Measurements from ENCODE around the gene CLIP1. TPM values are rescaled to one million over a fixed set of nuclear protein-coding genes. Genes with fewer than 3 reads are reported as not detected.

The CLIP1 gene
- total and polyA plus RNA-seq, 2 of the 8 experiments (the other 6 are each of a cell fraction or from before 2014, with no cell fraction given): 19.0 to 27.6 TPM

DNA sequence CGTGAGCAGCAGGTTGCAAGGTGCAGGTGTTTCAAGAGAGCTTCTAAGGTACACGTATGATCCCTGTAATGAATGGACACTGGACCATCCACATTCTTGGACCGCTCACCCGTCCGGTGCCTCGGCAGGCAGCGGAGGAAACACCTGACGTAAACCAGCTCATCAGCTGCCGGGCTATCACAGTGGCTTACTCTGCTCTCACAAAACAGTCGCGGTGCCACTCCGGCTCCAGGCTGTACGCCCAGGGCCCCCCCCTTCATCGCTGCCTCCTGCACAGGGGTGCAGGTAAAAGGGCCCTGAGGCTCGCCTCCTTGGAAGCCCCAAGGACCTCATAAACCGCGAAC is 156.6 kb downstream of the CLIP1 start:
- TF ChIP-seq BACH1 (IDR thresholded peaks at IDR 0.05; ENCODE audit: low read length): no peak
- TF ChIP-seq PHF8 (conservative IDR thresholded peaks at IDR 0.05; ENCODE audit: low read depth, low read length): no peak
- no peak for TF ChIP-seq CHD1 (IDR thresholded peaks at IDR 0.05; ENCODE audit: low read depth, low read length)
- TF ChIP-seq SAP30 (IDR thresholded peaks at IDR 0.05; ENCODE audit: insufficient read depth, insufficient replicate concordance, low read length): no peak
- no peak for TF ChIP-seq NANOG (IDR thresholded peaks at IDR 0.05; ENCODE audit: insufficient read depth, low read depth, low read length, poor library complexity, severe bottlenecking)
- TF ChIP-seq CREB1 (IDR thresholded peaks at IDR 0.05): no peak
- no peak for TF ChIP-seq JUND (IDR thresholded peaks at IDR 0.05; ENCODE audit: low read length)
- TF ChIP-seq EZH2 (IDR thresholded peaks at IDR 0.05; ENCODE audit: low read depth, low read length, severe bottlenecking): no peak
- no peak for TF ChIP-seq GABPA (IDR thresholded peaks at IDR 0.05; ENCODE audit: borderline replicate concordance, insufficient read depth, low read length)
- TF ChIP-seq CBX8 (IDR thresholded peaks at IDR 0.05; ENCODE audit: borderline replicate concordance, low read depth, low read length): no peak
- no peak for TF ChIP-seq KDM4A (IDR thresholded peaks at IDR 0.05; ENCODE audit: low read depth, low read length, severe bottlenecking)
- WGBS, 2 experiments (ENCODE audit: extremely low coverage in 1 of 2, insufficient coverage in 1 of 2, insufficient read length in 1 of 2, insufficient replicate concordance in 2 of 2, low coverage in 1 of 2, low lambda C conversion rate in 2 of 2, missing lambda C conversion rate in 1 of 2): 5% methylated on average over 16 of the region's 17 CpGs; no CpG with 5 or more reads in 1 of the 2 experiments
- H3K79me2 ChIP-seq (ENCODE audit: control insufficient read depth in 1 of 2, insufficient read depth in 2 of 2, low read length in 2 of 2): peaks cover 0 to 7% of the 10 kb centered on the region in 2 experiments; a peak in 1 of 4 replicates
- no peak overlapping the region for H2BK120ac ChIP-seq (replicated peaks; ENCODE audit: low read depth, low read length)
- no peaks in the 10 kb centered on the region for H3K9me3 ChIP-seq (ENCODE audit: insufficient read depth in 2 of 2, low read depth in 1 of 2, low read length in 1 of 2)
- peak overlapping the region; percentile 86 for H3K27ac ChIP-seq (ENCODE audit: low read depth, low read length)
- H4K91ac ChIP-seq (replicated peaks; ENCODE audit: insufficient read length, low read length): peak overlapping the region; percentile 99
- H2BK20ac ChIP-seq (ENCODE audit: low read length): no peak overlapping the region
- H3K56ac ChIP-seq (replicated peaks; ENCODE audit: insufficient read length, low read depth, low read length): peak overlapping the region; percentile 80
- no peaks in the 10 kb centered on the region for H4K20me1 ChIP-seq (replicated peaks in 1 of 2; ENCODE audit: control insufficient read depth in 1 of 2, insufficient read depth in 2 of 2, low read length in 2 of 2)
- peak overlapping the region; percentile 68; the same call in 1 of the 2 replicates for H2BK12ac ChIP-seq (ENCODE audit: low read depth, low read length)
- peak overlapping the region; percentile 100 for H4K8ac ChIP-seq (ENCODE audit: extremely low read depth, insufficient read depth, low read length)
- no peaks in the 10 kb centered on the region; a peak in 2 of 7 replicates for H3K4me1 ChIP-seq (replicated peaks in 1 of 4; ENCODE audit: control insufficient read depth in 3 of 4, insufficient read depth in 4 of 4, low read length in 3 of 4)
- no peak overlapping the region for H4K5ac ChIP-seq (ENCODE audit: insufficient read length, low read depth, low read length)
- H2BK15ac ChIP-seq (ENCODE audit: low read length): peak overlapping the region; percentile 46; the same call in 1 of the 2 replicates
- H3K4me3 ChIP-seq (ENCODE audit: extremely low read depth in 1 of 4, insufficient read depth in 2 of 4, low read depth in 3 of 4, low read length in 4 of 4): peak overlapping the region; percentile 54 to 99 (median 94)
- peak overlapping the region; percentile 99 for H2BK5ac ChIP-seq (ENCODE audit: low read depth, low read length)
- H2AFZ ChIP-seq (ENCODE audit: low read length): peak overlapping the region; percentile 97
- no peak overlapping the region for H3K23ac ChIP-seq (ENCODE audit: insufficient read length)
- CTCF ChIA-PET (ENCODE audit: partially characterized antibody): no interaction called here
- peak overlapping the region; percentile 94; the same call in 1 of the 2 replicates for H3K18ac ChIP-seq (ENCODE audit: extremely low read depth, low read length)
- H3K36me3 ChIP-seq (ENCODE audit: control insufficient read depth in 2 of 4, insufficient read depth in 4 of 4, low read length in 3 of 4): peaks cover 0 to 10% (median 6%) of the 10 kb centered on the region in 4 experiments; a peak in 5 of 8 replicates
- POLR2A ChIA-PET (ENCODE audit: partially characterized antibody): interaction anchor here (1.1 kb wide), 1 partner anchor 9 kb away, joined by 6 read pairs; no protein-coding TSS in a partner anchor
- H3K23me2 ChIP-seq (ENCODE audit: low read depth, low read length): peaks cover 2% of the 10 kb centered on the region; the same call in 1 of the 2 replicates
- no peak for FAIRE-seq
- peak overlapping the region; percentile 74 to 98 for H3K4me2 ChIP-seq (ENCODE audit: insufficient read depth in 1 of 2, low read depth in 2 of 2, low read length in 2 of 2)
- no peak overlapping the region for H3K4ac ChIP-seq (replicated peaks; ENCODE audit: insufficient read length, low read depth, low read length)
- H3K27me3 ChIP-seq (replicated peaks in 1 of 4; ENCODE audit: control insufficient read depth in 3 of 4, extremely low read depth in 1 of 4, insufficient read depth in 3 of 4, low read length in 3 of 4): no peaks in the 10 kb centered on the region
- H3K14ac ChIP-seq (ENCODE audit: insufficient read length): no peak overlapping the region
- no peak overlapping the region for H2AK5ac ChIP-seq (ENCODE audit: low read depth, low read length)
- H3K79me1 ChIP-seq (ENCODE audit: low read depth, low read length): no peaks in the 10 kb centered on the region
- DNase-seq (ENCODE audit: low read depth in 1 of 2, low spot score in 2 of 2): no peak
- peak overlapping the region; percentile 59 to 97 (median 88) for H3K9ac ChIP-seq (replicated peaks in 1 of 4; ENCODE audit: extremely low read depth in 1 of 4, low read depth in 3 of 4, low read length in 3 of 4)

Measured in H1 (cell line).